Activated T-helper 1 cell treated with anti-CD3 and anti-CD28 coated beads, Interleukin-12 subunit alpha, Interleukin-12 subunit beta, Interleukin-2, Interleukin-4 antibody, amounts not matched to agents 30 ng/mL and 10 ng/mL and 1 ng/mL, durations not matched to agents 14 hours and 24 hours and 36 hours (primary cell): ENCODE results near the gene ARMC6. TPM values are rescaled to one million over a fixed set of nuclear protein-coding genes. Genes with fewer than 3 reads are reported as not detected.

Experiments
- DNase-seq: peaks from one replicate; pipeline ENCODE4 v3.0.0; 2021; ENCODE audit warnings: low spot score
- H3K27ac Mint-ChIP-seq: one replicate; pipeline ENCODE4 v1.8.0; 2021; ENCODE audit warnings: mild to moderate bottlenecking, mixed read lengths
- H3K27me3 Mint-ChIP-seq: one replicate; pipeline ENCODE4 v1.8.0; 2022; ENCODE audit warnings: mild to moderate bottlenecking, moderate library complexity, mixed read lengths; ENCODE audit not compliant: insufficient read depth
- H3K36me3 Mint-ChIP-seq: one replicate; pipeline ENCODE4 v1.8.0; 2021; ENCODE audit warnings: low read depth, mixed read lengths
- H3K4me1 Mint-ChIP-seq: one replicate; pipeline ENCODE4 v1.8.0; 2021; ENCODE audit warnings: low read depth, mixed read lengths
- H3K4me3 Mint-ChIP-seq: one replicate; pipeline ENCODE4 v1.8.0; 2021; ENCODE audit warnings: mild to moderate bottlenecking, moderate library complexity, mixed read lengths
- H3K9me3 Mint-ChIP-seq: one replicate; pipeline ENCODE4 v1.8.0; 2021; ENCODE audit warnings: mixed read lengths
- intact Hi-C: fragments of 100-400 bp; cut with micrococcal nuclease; formaldehyde crosslinking; loops from one replicate; pipeline ENCODE4 v1.15.1; 2024
- total RNA-seq: library from RNA; stranded (reverse); gene quantifications from 2 replicates; pipeline ENCODE4 v1.2.3, GENCODE V29; 2022

ARMC6 gene
- total RNA-seq, 1 donor from 2014 or later = 56.5 TPM

GRCh38 chr19:19076476-19076875 lies 43.1 kb downstream of the ARMC6 start:
- H3K27me3 Mint-ChIP-seq = no peaks in the 10 kb centered on the region
- no peaks in the 10 kb centered on the region for H3K4me1 Mint-ChIP-seq
- no peak overlapping the region for H3K27ac Mint-ChIP-seq
- DNase-seq = no peak
- no peak overlapping the region for H3K4me3 Mint-ChIP-seq
- intact Hi-C loops = no loop called here
- H3K9me3 Mint-ChIP-seq = no peaks in the 10 kb centered on the region
- H3K36me3 Mint-ChIP-seq = peaks cover 4% of the 10 kb centered on the region

DNA sequence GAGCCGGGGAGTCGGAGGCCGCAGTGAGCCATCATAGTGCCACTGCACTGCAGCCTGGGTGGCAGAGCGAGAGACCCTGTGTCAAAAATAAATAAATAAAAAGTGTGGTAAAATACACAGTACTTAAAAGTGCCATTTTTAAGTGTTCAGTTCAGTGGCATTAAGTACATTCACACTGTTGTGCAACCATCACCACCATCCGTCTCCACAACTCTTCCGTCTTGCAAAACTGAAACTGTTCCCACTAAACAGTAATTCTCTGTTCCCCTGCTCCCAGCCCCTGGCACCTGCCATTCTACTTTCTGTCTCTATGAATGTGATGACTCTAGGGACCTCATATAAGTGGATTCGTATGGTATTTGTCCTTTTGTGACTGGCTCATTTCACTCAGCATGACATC lies 43.7 kb downstream of the ARMC6 start:
- H3K27ac Mint-ChIP-seq = no peak overlapping the region
- H3K4me1 Mint-ChIP-seq = no peaks in the 10 kb centered on the region
- intact Hi-C loops = no loop called here
- DNase-seq = no peak
- H3K9me3 Mint-ChIP-seq = no peaks in the 10 kb centered on the region
- peaks cover 4% of the 10 kb centered on the region for H3K36me3 Mint-ChIP-seq
- H3K4me3 Mint-ChIP-seq = no peak overlapping the region
- H3K27me3 Mint-ChIP-seq = no peaks in the 10 kb centered on the region

DNA sequence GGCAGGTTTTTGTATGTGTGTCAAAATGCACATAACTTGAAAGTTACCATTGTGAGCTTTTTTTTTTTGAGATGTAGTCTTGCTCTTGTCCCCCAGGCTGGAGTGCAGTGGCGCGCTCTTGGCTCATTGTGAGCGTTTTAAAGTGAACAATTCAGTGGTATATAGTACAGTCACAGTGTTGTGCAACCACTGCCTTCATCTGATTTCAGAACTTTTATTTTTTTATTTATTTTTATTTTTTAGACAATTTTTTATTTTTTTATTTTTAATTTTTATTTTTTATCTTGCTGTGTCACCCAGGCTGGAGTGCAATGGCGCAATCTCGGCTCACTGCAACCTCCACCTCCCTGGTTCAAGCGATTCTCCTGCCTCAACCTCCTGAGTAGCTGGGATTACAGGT lies 45.4 kb downstream of the ARMC6 start:
- intact Hi-C loops = no loop called here
- H3K27ac Mint-ChIP-seq = no peak overlapping the region
- no peaks in the 10 kb centered on the region for H3K4me1 Mint-ChIP-seq
- H3K4me3 Mint-ChIP-seq = no peak overlapping the region
- no peaks in the 10 kb centered on the region for H3K9me3 Mint-ChIP-seq
- H3K36me3 Mint-ChIP-seq = peaks cover 4% of the 10 kb centered on the region
- DNase-seq = no peak
- H3K27me3 Mint-ChIP-seq = no peaks in the 10 kb centered on the region

DNA sequence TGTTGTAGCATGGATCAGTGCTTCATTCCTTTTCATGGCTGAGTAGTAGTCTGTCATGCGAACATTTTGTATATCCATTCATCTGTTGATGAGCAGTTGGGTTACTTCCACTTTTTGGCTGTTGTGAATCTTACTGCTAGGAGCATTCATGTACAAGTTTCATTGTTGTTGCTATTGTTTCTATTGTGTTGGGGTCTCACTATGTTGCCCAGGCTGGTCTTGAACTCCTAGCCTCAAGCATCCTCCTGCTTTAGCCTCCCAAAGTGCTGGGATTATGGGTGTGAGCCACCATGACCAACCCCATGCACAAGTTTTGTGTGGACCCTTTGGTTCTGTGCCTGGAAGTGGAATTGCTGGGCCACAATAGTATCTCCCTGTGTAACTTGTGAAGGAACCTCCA lies 46.2 kb downstream of the ARMC6 start:
- Mint-ChIP-seq H3K27me3 (no peaks in the 10 kb centered on the region), H3K27ac (no peak overlapping the region), H3K4me1 (no peaks in the 10 kb centered on the region), H3K36me3 (peaks cover 2% of the 10 kb centered on the region), H3K4me3 (no peak overlapping the region), H3K9me3 (no peaks in the 10 kb centered on the region)
- no peak for DNase-seq
- intact Hi-C loops = no loop called here

DNA sequence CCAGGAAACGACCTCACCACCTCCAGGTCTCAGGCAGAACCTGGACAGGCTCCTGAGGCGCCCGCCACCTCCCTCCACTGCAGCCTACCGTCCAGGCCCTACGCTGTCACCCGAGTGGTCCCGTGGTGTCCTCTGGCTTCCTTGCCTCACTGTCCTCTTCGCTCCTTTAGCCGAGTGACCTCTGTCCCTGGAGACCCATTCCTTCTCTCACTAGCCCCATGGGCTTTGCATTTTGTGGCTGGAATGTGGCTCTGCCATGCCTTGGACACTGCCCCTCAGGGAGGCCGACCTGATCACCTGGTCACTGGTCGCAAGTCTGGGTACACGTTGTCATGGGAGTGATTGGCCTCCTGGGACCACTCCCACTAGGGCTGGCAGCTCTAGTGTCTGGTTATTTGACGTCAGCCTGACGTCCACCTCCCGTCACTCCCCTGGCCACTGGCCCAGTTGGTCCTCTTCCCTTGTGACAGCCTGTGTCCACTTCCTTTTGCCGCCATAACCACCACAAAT lies 48.3 kb downstream of the ARMC6 start:
- no peaks in the 10 kb centered on the region for H3K4me1 Mint-ChIP-seq
- DNase-seq = no peak
- no peaks in the 10 kb centered on the region for H3K9me3 Mint-ChIP-seq
- H3K27me3 Mint-ChIP-seq = no peaks in the 10 kb centered on the region
- no peak overlapping the region for H3K4me3 Mint-ChIP-seq
- intact Hi-C loops = no loop called here
- H3K36me3 Mint-ChIP-seq = peaks cover 2% of the 10 kb centered on the region
- H3K27ac Mint-ChIP-seq = no peak overlapping the region

- intact Hi-C loops = no loop called here
- Mint-ChIP-seq H3K4me1 (no peaks in the 10 kb centered on the region), H3K9me3 (no peaks in the 10 kb centered on the region), H3K36me3 (no peaks in the 10 kb centered on the region), H3K27me3 (no peaks in the 10 kb centered on the region), H3K27ac (no peak overlapping the region), H3K4me3 (no peak overlapping the region)
- DNase-seq = no peak
These were observed 50.2 kb downstream of the ARMC6 start for GRCh38 chr19:19083413-19084178.

DNA sequence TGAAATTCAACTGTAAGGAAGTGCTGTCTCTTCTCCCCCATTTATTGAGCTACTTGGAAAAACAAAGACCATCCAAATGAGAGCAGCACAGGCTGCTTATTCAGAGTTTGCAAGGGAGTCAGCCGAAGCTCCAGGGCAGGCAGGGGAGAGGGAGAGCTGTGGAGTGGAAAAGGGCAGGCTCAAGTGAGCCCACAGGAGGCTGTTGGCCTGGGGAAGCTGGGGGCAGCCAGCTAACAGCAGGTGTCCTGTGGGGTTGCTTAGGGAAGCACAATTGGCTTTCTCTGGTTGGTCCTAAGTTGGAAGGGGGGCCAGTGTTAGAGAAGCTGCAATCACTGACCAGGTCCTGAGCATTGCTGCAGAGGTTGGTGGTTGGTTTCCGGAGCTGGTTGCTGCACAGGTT lies 54.3 kb downstream of the ARMC6 start:
- H3K4me1 Mint-ChIP-seq = no peaks in the 10 kb centered on the region
- intact Hi-C loops = no loop called here
- H3K36me3 Mint-ChIP-seq = no peaks in the 10 kb centered on the region
- no peaks in the 10 kb centered on the region for H3K9me3 Mint-ChIP-seq
- no peak overlapping the region for H3K4me3 Mint-ChIP-seq
- no peaks in the 10 kb centered on the region for H3K27me3 Mint-ChIP-seq
- DNase-seq = no peak
- H3K27ac Mint-ChIP-seq = no peak overlapping the region

- no peaks in the 10 kb centered on the region for H3K4me1 Mint-ChIP-seq
- no peaks in the 10 kb centered on the region for H3K9me3 Mint-ChIP-seq
These were observed 61.1 kb downstream of the ARMC6 start for GRCh38 chr19:19094513-19094912.

DNA sequence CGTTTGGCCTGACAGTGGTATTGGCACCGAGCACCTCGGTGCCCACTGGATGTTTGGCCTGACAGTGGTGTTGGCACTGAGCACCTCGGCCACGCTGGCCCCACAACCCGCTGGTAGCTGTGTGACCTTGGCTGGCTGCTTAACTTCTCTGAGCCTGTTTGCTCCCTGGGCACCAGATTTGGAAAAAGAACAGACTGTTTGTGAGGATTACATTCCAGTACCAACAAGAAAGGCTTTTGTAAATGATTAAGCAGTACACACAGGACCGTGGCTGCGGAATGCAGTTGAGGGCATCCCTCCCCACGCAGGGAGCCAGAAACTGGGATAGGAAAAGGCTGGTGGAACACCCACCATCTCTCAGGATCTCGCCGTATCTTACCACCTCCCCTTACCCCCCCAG lies 62.3 kb downstream of the ARMC6 start:
- no peaks in the 10 kb centered on the region for H3K36me3 Mint-ChIP-seq
- H3K4me1 Mint-ChIP-seq = no peaks in the 10 kb centered on the region
- no peak overlapping the region for H3K4me3 Mint-ChIP-seq
- DNase-seq = no peak
- no peak overlapping the region for H3K27ac Mint-ChIP-seq
- intact Hi-C loops = no loop called here
- no peaks in the 10 kb centered on the region for H3K27me3 Mint-ChIP-seq
- H3K9me3 Mint-ChIP-seq = no peaks in the 10 kb centered on the region

More at GRCh38 chr19:19094513-19094912, 61.1 kb downstream of the ARMC6 start:
- Mint-ChIP-seq H3K27me3 (no peaks in the 10 kb centered on the region), H3K36me3 (no peaks in the 10 kb centered on the region), H3K27ac (no peak overlapping the region), H3K4me3 (no peak overlapping the region)
- no peak for DNase-seq
- intact Hi-C loops = no loop called here

- no peaks in the 10 kb centered on the region for H3K27me3 Mint-ChIP-seq
- no peaks in the 10 kb centered on the region for H3K4me1 Mint-ChIP-seq
- no peak overlapping the region for H3K27ac Mint-ChIP-seq
- no peaks in the 10 kb centered on the region for H3K36me3 Mint-ChIP-seq
- DNase-seq = no peak
- intact Hi-C loops = no loop called here
- H3K4me3 Mint-ChIP-seq = no peak overlapping the region
- H3K9me3 Mint-ChIP-seq = no peaks in the 10 kb centered on the region
These were observed 63.5 kb downstream of the ARMC6 start for GRCh38 chr19:19096641-19097627.

DNA sequence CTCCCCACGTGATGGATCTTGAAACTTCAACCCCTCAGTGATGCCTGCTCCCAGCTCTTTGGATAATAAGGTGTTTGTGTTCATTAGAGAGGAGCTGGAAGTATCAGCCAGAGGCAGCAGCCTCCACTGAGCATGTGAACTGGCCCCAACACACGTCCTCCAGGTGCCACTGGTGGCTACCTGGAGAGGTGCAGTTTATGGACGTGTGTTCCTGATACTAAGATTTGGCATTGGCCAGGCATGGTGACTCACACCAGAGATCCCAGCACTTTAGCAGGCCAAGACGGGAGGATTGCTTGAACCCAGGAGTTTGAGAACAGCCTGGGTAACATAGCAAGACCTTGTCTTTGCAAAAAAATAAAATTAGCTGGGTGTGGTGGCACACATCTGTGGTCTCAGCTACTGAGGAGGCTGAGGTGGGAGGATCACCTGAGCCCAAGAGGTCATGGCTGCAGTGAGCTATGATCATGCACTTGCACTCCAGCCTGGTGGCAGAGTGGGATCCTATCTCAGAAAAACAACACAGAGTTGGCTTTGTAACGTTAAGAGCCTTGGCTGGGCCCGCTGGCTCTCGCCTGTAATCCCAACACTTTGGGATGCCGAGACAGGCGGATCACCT lies 64.8 kb downstream of the ARMC6 start:
- no peak for DNase-seq
- H3K4me1 Mint-ChIP-seq = no peaks in the 10 kb centered on the region
- no peaks in the 10 kb centered on the region for H3K27me3 Mint-ChIP-seq
- no peak overlapping the region for H3K27ac Mint-ChIP-seq
- intact Hi-C loops = no loop called here
- no peaks in the 10 kb centered on the region for H3K9me3 Mint-ChIP-seq
- no peak overlapping the region for H3K4me3 Mint-ChIP-seq
- H3K36me3 Mint-ChIP-seq = no peaks in the 10 kb centered on the region

DNA sequence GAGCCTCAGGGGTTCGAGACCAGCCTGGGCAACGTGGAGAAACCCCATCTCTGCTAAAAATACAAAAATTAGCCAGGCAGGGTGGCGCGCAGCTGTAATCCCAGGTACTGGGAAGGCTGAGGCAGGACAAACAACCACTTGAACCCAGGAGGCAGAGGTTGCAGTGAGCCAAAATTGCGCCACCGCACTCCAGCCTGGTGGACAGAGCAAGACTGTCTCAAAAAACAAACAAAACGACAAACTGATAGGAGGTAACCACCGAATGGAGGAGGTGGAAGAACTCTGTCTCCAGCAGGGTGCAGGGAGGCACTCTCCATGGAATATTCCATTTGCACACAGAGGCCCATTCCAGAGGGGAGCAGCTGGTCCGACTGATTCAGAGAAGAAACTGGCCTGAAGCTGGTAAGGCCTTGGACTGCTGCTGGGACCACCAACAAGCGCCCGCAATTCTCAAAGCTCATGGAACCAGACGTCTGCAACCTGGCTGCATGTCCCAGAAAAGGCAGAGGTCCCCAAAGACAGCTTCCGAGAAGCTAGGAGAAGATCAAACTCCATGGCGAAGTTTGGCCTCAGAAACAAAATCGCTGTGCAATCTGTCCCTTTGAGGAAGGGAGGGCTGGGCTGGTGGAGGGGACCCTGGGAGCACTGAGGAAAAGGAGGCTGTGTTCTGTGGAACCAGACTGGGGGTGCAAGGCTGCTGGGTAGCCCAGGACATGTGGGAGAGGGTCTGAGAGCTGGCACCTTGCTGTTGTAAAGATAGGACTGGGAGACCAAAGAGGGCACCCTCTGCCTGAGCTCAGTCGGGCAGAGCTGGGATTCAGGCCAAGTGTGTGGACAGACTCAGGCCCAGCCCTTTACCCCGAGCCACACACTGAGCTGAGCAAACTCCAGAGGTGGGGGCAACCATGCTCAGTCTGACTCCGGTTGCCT lies 65.6 kb downstream of the ARMC6 start:
- no peaks in the 10 kb centered on the region for H3K27me3 Mint-ChIP-seq
- H3K36me3 Mint-ChIP-seq = no peaks in the 10 kb centered on the region
- no peak overlapping the region for H3K4me3 Mint-ChIP-seq
- DNase-seq = no peak
- H3K27ac Mint-ChIP-seq = no peak overlapping the region
- no peaks in the 10 kb centered on the region for H3K4me1 Mint-ChIP-seq
- no peaks in the 10 kb centered on the region for H3K9me3 Mint-ChIP-seq
- intact Hi-C loops = no loop called here
